ENCODE data around the gene ZNF354B. TPM values are rescaled to one million over a fixed set of nuclear protein-coding genes. Genes with fewer than 3 reads are reported as not detected.

Gene ZNF354B
- total RNA-seq: 10 to 100 TPM; 12.7 to 22.7 TPM

GRCh38 chr5:178859625-178860521 is at the start of gene ZNF354B:
ZNF354B (plus strand) TSS chr5:178859953; CDS start chr5:178861048, 1,095 bp downstream.
- peak within 1 kb of the TSS; percentile 76 to 83 for H3K4me3 ChIP-seq
- H3K36me3 ChIP-seq: no peaks in the 10 kb centered on the region
- 1% methylated on average over 52 of the region's 86 CpGs for WGBS
- no peaks in the 10 kb centered on the region for H3K4me1 ChIP-seq (replicated peaks)
- peak within 1 kb of the TSS; percentile 76 for H3K27ac ChIP-seq
- no peaks in the 10 kb centered on the region for H3K9me3 ChIP-seq
- intact Hi-C loops (cut with DNase I): loop anchor here (5.0 kb wide), 1 partner anchor 128 kb away; the partner anchor contains the start of gene ZNF354A
- TF ChIP-seq POLR2AphosphoS5 (IDR thresholded peaks at IDR 0.05) (peak; percentile 91), CTCF (IDR thresholded peaks at IDR 0.05) (peak in 2 of 4 experiments; percentile 27 to 34), POLR2A (IDR thresholded peaks at IDR 0.05) (peak; percentile 60)
- no peaks in the 10 kb centered on the region for H3K27me3 ChIP-seq (replicated peaks; ENCODE audit: insufficient read depth)
- peak; percentile 89 for DNase-seq (ENCODE audit: low spot score)

GRCh38 chr5:178817506-178817905 is 42.2 kb upstream of the ZNF354B start:
- H3K27ac ChIP-seq: no peak overlapping the region
- H3K9me3 ChIP-seq: no peaks in the 10 kb centered on the region
- no peak for TF ChIP-seq CTCF (IDR thresholded peaks at IDR 0.05)
- no peak for TF ChIP-seq POLR2AphosphoS5 (IDR thresholded peaks at IDR 0.05)
- TF ChIP-seq POLR2A (IDR thresholded peaks at IDR 0.05): no peak
- DNase-seq (ENCODE audit: low spot score): no peak
- intact Hi-C loops (cut with DNase I): no loop called here
- no peak overlapping the region for H3K4me3 ChIP-seq
- no peaks in the 10 kb centered on the region for H3K36me3 ChIP-seq
- H3K4me1 ChIP-seq (replicated peaks): no peaks in the 10 kb centered on the region
- 84% methylated on average over 8 of the region's 8 CpGs for WGBS
- H3K27me3 ChIP-seq (replicated peaks; ENCODE audit: insufficient read depth): peaks cover 3% of the 10 kb centered on the region

- Histone ChIP-seq H3K9me3 (no peaks in the 10 kb centered on the region), H3K4me1 (replicated peaks) (no peaks in the 10 kb centered on the region), H3K36me3 (no peaks in the 10 kb centered on the region), H3K27ac (no peak overlapping the region), H3K4me3 (no peak overlapping the region), H3K27me3 (replicated peaks; ENCODE audit: insufficient read depth) (peaks cover 3% of the 10 kb centered on the region)
- TF ChIP-seq POLR2A (IDR thresholded peaks at IDR 0.05) (no peak), CTCF (IDR thresholded peaks at IDR 0.05) (no peak), POLR2AphosphoS5 (IDR thresholded peaks at IDR 0.05) (no peak)
- no peak for DNase-seq (ENCODE audit: low spot score)
- intact Hi-C loops (cut with DNase I): no loop called here
- 75% methylated on average over 14 of the region's 14 CpGs for WGBS
These were observed 41.7 kb upstream of the ZNF354B start for GRCh38 chr5:178818094-178818493.

GRCh38 chr5:178820001-178820400 is 39.8 kb upstream of the ZNF354B start:
- H3K36me3 ChIP-seq: no peaks in the 10 kb centered on the region
- no peaks in the 10 kb centered on the region for H3K9me3 ChIP-seq
- H3K27me3 ChIP-seq (replicated peaks; ENCODE audit: insufficient read depth): peaks cover 3% of the 10 kb centered on the region
- DNase-seq (ENCODE audit: low spot score): no peak
- no peaks in the 10 kb centered on the region for H3K4me1 ChIP-seq (replicated peaks)
- no peak overlapping the region for H3K4me3 ChIP-seq
- TF ChIP-seq CTCF (IDR thresholded peaks at IDR 0.05) (no peak), POLR2AphosphoS5 (IDR thresholded peaks at IDR 0.05) (no peak), POLR2A (IDR thresholded peaks at IDR 0.05) (no peak)
- WGBS: 90% methylated on average over 2 of the region's 2 CpGs
- intact Hi-C loops (cut with DNase I): no loop called here
- H3K27ac ChIP-seq: no peak overlapping the region

Data from prostate gland (tissue), 2 donors.